Stimulated activated CD8-positive, alpha-beta memory T cell treated with anti-CD3 and anti-CD28 coated beads, Interleukin-12 subunit alpha, Interleukin-12 subunit beta, amount 100 ng/mL, for 4 hours (primary cell): ENCODE measurements around the gene SUSD2.
"Not testable (repeated sequence)": the region's sequence is repeated elsewhere in the genome, so short reads cannot be mapped to it uniquely, and the experiment has no call there.

Experiments
- DNase-seq: peaks from one replicate; pipeline ENCODE4 v3.0.0-alpha.2; 2020; ENCODE audit warnings: low read depth

Gene SUSD2

DNA sequence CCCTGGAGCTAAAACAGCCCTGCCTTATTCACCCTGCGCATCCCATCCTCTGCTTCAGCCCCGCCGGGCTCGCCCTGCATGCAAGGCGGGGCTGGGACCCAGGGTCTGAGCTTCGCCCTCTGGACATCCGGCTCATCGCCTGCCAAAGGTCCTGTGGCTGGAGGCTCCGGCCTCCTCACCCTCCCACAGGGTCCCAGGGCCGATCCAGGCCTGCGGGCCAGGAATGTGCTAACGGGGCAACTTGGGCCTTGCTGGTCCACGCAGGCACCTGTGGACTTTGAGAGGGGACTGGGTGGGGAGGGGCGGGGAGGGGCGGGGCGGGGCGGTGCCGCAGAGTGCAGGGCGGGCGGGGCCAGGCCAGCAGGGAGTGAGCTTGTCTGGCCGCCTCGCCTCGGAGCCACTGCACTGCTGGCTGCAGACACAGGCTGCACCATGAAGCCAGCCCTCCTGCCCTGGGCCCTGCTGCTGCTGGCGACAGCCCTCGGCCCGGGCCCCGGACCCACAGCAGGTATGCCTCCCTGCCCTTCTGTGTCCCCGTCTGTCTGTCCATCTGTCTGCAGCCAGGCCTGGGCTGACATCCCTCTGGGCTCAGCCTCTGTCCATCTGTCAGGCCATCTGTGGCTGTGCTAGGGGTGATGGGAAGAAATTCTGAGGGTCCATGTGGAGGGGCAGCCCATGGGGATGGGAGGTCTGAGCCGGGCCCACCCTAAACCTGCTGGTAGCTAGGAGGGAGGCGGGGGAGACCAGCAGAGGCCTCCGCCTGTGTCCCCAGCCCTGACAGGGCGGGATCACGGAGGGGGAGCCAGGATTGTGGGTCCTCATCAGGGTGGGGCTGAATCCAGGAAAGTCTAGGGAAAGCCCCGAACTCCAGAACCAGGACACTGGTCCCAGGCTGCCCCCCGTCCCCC, at the start of gene SUSD2:
SUSD2 (plus strand) TSS at position 400 of the 908 bp plus-strand sequence; CDS start at position 433, 33 bp downstream.
- no peak for DNase-seq

GRCh38 chr22:24133187-24133965, 47.9 kb upstream of the SUSD2 start:
- no peak for DNase-seq

DNA sequence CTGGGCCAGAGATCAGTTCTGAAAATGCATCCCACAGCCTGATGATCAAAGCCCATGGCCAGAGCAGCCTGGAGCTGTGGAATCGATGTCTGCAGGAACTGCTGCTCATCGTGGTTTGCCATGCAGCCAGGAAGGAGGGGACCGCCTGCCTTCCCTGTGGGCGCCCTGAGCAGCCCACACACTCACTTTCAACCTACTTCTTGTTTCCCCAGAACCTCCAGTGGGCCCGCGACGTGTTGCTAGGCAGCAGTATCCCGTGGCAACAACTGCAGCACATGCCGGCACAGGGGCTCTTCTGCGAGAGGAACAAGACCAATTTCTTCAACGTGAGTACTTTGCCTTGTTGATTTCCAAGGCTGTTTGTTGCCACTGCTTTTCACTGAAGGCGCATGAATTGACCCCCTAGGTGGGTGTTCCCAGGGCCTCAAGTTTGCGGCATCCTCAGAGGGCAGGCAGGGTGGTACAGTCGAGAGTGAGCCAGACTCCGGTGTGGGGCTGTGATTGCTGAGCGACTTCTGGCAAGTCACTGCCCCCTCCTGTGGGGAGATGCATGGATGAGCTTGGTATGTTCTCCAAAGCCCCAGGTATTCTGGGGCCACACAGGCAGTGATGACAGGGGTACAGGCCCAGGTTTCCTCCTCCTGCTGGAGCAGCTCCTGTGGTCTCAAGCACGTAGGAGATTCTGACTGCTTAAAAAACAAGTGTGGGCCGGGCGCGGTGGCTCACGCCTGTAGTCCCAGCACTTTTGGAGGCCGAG, 47.0 kb upstream of the SUSD2 start:
- peak; percentile 69 for DNase-seq

DNA sequence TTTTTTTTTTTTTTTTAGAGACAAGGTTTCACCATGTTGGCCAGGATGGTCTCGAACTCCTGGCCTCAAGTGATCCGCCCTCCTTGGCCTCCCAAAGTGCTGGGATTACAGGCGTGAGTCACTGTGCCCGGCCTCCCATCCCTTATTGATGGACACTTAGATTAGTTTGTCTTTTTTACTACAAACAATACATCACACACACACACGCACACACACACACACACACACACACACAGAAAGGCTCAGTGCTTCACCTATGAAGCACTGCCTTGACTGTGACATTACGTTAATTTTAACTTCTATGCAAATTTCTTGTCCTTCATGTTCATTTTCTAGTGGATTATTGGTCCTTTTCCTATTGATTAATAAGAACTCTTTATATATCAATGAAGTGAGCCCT, 44.8 kb upstream of the SUSD2 start:
- not testable (repeated sequence) for DNase-seq

DNA sequence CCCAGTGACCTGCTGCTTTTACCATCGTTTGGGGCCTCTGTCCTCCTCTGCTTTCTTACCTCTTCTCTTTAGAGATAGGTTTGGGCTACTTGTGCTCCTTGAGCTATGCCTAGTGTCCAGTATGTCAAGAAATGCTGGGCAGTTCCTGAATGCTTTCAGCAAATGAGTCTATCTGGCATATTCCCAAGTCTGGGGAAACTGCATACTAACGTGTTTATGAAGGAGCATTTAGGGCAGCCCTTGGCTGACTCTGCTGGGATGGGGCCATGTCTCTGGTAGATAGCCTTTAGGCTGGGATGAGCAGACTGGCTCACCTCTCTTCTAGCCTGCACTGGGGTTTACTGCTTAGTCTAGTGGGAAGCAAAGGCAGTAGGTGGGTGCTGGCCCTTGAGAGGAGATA, 43.7 kb upstream of the SUSD2 start:
- no peak for DNase-seq

GRCh38 chr22:24138649-24139420, 42.5 kb upstream of the SUSD2 start:
- DNase-seq: no peak

DNA sequence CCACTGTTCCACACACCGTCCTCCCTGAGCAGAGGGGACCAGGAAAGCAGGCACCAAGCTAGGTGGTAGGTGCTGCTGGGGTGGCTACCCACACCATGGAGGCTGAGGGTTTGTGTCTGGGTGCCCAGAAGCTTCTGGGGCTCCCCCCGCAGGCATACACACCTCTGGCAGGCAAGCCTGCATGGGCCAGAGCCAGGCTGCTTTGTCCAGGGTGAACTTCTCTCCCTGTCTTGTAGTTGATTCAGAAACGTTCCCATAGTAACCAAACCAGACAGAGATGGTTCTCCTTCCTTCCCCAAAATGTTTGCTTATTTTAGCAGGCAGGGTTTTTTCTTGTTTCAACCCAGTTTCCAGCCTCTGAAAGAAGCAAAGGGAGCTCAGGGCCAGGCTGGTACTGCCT, 40.9 kb upstream of the SUSD2 start:
- DNase-seq: no peak

DNA sequence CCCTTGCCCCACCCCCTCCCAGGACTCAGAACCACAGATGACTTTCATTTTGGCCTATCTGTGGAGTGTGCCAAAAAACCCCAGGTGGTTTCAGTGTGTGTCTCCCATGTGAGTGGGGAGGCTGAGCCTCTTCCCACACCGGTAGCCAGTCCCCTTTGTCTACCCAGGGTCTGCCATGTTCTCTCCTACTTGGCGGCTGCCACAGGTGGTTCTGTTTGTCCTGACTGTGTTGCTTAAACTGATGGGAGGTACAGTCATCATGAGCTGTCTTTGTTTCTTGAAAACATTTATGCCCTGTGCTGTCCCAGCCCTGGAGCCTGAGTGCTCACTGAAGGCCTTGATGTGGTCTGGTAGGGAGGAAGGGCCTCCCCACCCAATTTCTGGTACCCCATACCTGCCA, 39.7 kb upstream of the SUSD2 start:
- no peak for DNase-seq

DNA sequence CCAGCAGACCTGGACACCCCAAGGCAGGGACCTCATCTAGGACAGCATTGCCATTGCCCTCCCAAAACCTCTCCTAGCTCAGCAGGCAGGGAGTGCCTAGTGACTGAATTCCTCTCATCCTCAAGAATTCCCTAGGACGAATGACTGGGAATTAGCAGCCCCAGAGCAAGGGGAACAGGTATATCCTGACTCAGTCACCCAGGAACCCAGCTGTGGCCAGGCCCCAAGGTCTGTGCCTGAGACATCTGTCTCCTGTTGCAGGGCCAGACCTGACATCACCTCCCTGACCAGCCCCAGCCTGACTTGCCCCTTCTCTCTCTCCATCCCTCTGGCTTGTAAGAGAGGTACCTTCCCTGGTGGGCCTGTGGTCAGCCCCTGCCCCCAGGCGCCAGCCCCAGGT, 39.0 kb upstream of the SUSD2 start:
- DNase-seq: no peak

- DNase-seq: no peak
Observed at GRCh38 chr22:24142831-24143230, 38.5 kb upstream of the SUSD2 start.

DNA sequence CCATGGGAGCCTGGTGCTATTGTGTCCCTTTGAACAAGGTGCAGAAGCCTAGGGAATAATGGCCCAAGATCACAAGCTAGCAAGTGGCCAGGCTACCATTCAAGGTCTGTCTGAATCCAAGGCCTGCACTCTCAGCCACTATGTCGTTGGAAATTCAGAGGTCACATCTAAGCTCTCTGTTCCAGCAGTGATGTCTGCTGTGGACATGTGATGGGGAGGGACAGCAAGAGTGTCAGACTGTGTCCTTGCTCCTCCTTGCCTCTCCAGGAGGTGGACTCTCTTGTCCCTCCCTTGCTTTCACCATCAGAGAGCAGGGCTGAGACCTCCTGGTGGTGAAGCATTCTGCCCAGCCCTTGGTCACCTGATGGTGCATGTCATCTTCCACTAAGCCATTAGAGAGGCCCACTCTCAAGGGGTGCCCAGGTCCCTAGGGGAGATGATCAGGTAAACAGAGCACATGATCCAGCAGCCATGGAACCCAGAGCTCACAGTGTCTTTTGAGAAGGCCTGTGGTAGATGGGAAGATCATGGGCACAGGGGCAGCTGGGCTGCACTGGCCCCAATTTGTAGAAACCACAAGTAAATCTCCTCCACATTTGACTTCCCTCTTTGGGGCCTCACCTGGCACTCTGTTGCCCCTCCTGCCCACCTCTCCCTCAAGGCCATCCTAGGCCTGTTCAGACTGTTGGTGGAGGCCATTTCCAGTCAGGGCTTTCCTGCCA, 37.1 kb upstream of the SUSD2 start:
- no peak for DNase-seq

GRCh38 chr22:24144778-24145085, 36.6 kb upstream of the SUSD2 start:
- no peak for DNase-seq

- no peak for DNase-seq
Observed at GRCh38 chr22:24145446-24146193, 35.7 kb upstream of the SUSD2 start.

DNA sequence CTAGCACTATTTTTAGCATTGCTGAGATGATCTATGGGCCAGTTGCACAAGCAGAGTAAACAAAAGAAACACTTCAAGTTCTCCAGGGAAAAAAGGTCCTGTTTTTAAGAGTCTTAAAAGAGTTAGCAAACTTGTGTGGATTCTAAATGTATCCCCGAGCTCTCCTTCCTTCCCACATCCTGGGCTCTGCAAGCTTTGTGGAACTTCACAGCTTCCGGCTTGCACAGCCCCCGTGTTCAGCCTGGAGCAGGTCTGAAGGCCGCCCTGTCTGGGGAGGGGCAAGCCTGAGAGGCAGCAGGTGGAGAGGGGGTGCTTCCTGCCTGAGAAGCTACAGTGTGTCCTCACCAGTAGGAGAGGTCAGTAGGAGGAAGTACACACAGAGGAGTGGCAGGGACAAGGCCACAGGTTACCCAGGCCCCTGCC, 35.1 kb upstream of the SUSD2 start:
- DNase-seq: no peak

- no peak for DNase-seq
Observed at GRCh38 chr22:24146791-24147353, 34.4 kb upstream of the SUSD2 start.

GRCh38 chr22:24147666-24148065, 33.6 kb upstream of the SUSD2 start:
- DNase-seq: no peak

DNA sequence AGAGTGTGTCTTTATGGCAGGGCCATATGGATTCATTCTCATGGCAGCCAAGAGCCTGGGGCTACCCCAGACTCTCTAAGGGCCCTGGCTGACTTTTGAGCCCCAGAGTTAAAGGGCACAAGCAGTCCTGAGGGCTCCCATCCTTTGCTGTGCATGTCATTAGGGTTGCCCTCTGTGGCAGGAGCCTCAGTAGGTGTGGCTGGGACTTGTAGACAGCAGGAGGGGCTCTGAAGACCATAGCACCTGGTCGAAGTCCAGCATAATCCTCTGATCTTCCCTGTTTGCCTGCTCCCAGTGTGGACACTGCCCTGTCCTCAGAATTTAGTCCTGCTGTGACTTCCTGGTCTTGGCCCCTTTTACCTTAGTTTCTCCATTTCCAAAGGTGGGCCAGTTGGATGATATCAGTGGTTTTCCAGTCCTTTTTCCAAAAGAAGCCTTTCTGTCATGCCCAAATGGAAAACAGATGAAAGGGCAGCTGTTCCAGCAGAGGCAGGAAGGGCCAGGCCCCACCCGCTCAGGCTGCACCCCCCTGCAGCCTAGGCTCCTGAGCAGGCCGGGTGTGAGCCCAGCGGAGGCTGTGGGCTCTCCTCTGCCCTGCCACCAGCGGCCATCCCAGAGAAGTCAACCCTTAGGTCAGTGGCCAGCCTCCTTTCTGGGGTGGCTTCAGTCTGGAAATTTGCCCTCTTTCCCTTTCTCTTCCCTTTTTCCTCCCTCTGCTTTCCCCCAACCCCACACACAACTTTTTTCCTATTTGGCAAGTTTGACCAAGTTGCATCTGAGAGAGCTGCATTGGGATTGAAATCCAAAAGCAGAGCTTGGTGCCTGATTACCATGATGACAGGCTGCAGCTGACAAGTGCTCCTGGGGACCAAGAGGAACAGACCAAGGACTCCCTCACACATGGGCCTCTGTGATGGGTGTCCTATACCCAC, 32.8 kb upstream of the SUSD2 start:
- no peak for DNase-seq

- DNase-seq: no peak
Observed at GRCh38 chr22:24149198-24149590, 32.1 kb upstream of the SUSD2 start.

- no peak for DNase-seq
Observed at GRCh38 chr22:24153353-24153752, 27.9 kb upstream of the SUSD2 start.
